ENCODE results near the gene TEX44. TPM values are rescaled to one million over a fixed set of nuclear protein-coding genes. Genes with fewer than 3 reads are reported as not detected.
A peak's percentile ranks its signal among the peaks of the same experiment; 100 is the strongest.

TEX44 gene
- total RNA-seq, 4 donors from 2014 or later: not detected

DNA sequence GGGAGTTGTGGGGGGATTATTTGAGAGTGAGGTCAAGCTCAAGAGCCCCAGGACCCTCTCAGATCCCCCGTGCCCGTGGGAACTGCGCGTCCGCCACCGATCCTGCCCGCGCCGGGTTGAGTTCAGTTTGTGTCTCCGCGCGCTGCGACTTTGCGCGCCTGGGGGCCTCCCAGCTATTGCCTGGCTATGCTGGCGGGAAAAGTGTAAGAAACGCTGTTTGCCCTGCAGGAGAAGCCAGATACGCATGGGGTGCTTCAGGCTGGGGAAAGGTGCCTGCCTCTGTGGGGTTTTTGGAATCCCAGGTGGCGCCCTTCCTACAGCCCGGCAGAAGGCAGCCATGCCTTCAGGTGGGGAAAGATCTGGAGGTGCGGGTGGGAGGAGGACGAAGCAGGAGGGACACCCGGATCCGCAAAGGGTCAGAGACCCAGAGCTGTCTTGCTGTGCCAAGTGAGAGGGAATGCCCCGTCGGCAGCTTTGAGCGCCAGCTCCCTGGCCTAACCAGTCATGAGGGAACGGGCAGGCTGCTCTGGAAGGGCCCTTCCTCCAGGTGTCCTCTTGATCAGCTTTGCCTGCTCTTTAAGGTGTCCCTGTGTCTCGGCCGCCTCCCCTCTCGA is 22.5 kb downstream of the TEX44 start:
- WGBS: 15% methylated on average over 31 of the region's 31 CpGs
- Histone ChIP-seq H3K4me1 (peaks cover 71% of the 10 kb centered on the region), H3K4me3 (peak overlapping the region; percentile 49), H3K9me3 (no peaks in the 10 kb centered on the region), H3K27me3 (no peaks in the 10 kb centered on the region), H3K27ac (peak overlapping the region; percentile 98), H3K36me3 (no peaks in the 10 kb centered on the region)
- no peak for DNase-seq (ENCODE audit: low spot score in 2 of 2)
- TF ChIP-seq EP300 (IDR thresholded peaks at IDR 0.05): no peak
- TF ChIP-seq, protein P1, sequence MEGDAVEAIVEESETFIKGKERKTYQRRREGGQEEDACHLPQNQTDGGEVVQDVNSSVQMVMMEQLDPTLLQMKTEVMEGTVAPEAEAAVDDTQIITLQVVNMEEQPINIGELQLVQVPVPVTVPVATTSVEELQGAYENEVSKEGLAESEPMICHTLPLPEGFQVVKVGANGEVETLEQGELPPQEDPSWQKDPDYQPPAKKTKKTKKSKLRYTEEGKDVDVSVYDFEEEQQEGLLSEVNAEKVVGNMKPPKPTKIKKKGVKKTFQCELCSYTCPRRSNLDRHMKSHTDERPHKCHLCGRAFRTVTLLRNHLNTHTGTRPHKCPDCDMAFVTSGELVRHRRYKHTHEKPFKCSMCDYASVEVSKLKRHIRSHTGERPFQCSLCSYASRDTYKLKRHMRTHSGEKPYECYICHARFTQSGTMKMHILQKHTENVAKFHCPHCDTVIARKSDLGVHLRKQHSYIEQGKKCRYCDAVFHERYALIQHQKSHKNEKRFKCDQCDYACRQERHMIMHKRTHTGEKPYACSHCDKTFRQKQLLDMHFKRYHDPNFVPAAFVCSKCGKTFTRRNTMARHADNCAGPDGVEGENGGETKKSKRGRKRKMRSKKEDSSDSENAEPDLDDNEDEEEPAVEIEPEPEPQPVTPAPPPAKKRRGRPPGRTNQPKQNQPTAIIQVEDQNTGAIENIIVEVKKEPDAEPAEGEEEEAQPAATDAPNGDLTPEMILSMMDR (IDR thresholded peaks at IDR 0.05): no peak
- TF ChIP-seq POLR2AphosphoS5 (IDR thresholded peaks at IDR 0.05): no peak
- TF ChIP-seq POLR2A (IDR thresholded peaks at IDR 0.05): no peak

DNA sequence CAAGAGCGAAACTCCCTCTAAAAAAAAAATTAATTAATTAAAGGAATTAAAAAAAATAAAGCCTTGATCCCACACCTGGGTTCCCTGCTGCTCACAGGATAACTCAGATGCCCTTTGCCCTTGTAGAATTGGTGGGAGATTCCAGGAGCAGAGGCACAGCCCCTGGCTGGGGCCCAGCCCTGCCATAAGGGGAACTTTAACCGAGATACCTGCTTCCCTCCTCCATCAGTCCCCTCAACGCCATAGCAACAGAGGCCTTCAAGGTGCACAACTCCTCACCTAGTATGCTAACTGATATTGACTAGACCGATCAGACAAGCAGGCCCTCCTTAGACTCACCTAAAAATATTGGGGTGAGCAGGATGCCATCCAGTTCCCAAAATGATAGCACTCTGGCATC is 23.6 kb downstream of the TEX44 start:
- WGBS: 95% methylated on average over 4 of the region's 4 CpGs
- H3K27me3 ChIP-seq: no peaks in the 10 kb centered on the region
- H3K4me1 ChIP-seq: peaks cover 78% of the 10 kb centered on the region
- no peaks in the 10 kb centered on the region for H3K9me3 ChIP-seq
- H3K27ac ChIP-seq: no peak overlapping the region
- no peaks in the 10 kb centered on the region for H3K36me3 ChIP-seq
- no peak overlapping the region for H3K4me3 ChIP-seq
- no peak for DNase-seq (ENCODE audit: low spot score in 2 of 2)
- TF ChIP-seq POLR2AphosphoS5 (IDR thresholded peaks at IDR 0.05) (no peak), EP300 (IDR thresholded peaks at IDR 0.05) (no peak), POLR2A (IDR thresholded peaks at IDR 0.05) (no peak)
- TF ChIP-seq, protein P1 (IDR thresholded peaks at IDR 0.05): no peak

DNA sequence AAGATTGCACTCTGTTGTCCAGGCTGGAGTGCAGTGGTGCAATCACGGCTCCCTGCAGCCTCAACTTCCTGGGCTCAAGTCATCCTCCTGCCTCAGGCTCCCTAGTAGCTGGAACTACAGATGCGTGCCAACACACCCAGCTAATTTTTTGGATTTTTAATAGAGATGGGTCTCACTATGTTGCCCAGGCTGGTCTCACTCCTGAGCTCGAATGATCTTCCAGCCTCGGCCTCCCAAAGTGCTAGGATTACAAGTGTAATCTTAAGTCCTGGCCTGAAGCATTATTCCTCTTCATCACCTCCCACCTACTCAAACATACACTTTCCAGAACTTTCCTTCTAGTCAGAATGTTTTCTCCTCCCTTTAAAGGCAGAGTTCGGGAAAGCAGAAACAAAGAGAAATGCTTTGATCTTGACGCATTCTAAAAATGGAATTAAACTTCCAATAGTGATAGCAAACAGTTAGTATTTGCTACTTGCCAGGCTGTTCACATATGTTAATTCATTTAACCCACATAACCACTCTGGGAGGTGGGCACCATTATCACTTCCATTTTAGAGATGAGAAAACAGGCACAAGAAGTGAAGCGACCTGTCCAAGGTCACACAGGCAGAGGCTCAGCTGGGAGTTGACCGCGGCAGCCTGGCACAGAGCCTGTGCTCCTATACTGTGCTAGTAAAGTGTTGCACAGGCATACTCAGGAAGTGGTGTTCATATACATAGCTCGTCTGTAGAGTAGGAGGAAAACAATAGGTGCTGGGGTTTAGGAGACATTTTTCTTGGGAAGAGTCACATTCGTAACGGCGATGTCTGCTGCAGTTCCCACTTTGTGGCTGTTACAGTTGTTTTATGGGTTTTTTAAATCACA is 24.6 kb downstream of the TEX44 start:
- Histone ChIP-seq H3K9me3 (no peaks in the 10 kb centered on the region), H3K36me3 (no peaks in the 10 kb centered on the region), H3K4me1 (peaks cover 78% of the 10 kb centered on the region), H3K27ac (peak overlapping the region; percentile 19), H3K27me3 (no peaks in the 10 kb centered on the region), H3K4me3 (no peak overlapping the region)
- WGBS: 54% methylated on average over 13 of the region's 13 CpGs
- no peak for DNase-seq (ENCODE audit: low spot score in 2 of 2)
- TF ChIP-seq, protein P1 (IDR thresholded peaks at IDR 0.05): no peak
- TF ChIP-seq POLR2AphosphoS5 (IDR thresholded peaks at IDR 0.05): no peak
- TF ChIP-seq EP300 (IDR thresholded peaks at IDR 0.05): no peak
- TF ChIP-seq POLR2A (IDR thresholded peaks at IDR 0.05): no peak

DNA sequence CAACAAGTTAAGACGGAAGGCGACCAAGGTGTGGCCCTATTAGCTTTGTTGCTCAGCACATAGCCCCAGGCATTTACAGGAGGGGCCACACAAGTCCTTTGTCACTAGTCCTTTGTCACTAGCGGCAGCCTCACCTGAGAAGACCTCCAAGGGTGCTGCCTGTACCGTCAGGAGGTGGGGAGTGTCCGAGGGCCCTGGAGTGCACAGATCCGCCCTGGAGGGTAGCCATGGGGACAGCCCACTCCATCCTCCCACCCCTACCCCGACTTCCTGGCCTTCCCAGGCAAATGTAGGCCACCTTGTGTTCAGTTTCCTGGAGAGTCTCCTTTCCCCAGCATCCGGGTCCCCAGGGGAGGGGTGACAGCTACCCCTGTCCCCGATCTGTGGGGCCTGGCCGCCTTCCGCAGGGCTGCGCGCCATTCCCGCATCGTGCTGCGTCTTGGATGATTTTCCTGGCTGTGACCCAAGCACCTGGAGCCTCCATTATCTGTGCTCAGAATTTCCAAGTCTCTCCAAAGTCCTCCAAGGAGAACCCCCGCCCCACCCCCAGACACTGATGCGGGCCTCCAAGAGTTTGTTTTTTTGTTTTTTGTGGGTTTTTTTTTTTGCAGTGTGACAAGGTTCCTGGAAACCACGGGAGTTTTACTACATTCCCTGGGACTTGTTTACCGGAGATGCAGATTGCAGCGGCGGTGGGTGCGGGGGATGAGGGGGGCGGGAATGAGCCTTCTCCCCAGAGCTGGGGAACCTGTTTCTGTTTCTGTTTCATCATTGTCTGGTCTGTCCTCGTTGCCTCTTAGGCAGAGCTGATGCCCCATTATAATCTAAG is 28.6 kb downstream of the TEX44 start:
- H3K4me1 ChIP-seq: peaks cover 52% of the 10 kb centered on the region
- DNase-seq (ENCODE audit: low spot score in 2 of 2): no peak
- no peaks in the 10 kb centered on the region for H3K36me3 ChIP-seq
- no peaks in the 10 kb centered on the region for H3K27me3 ChIP-seq
- 21% methylated on average over 21 of the region's 25 CpGs for WGBS
- TF ChIP-seq POLR2A (IDR thresholded peaks at IDR 0.05) (no peak), POLR2AphosphoS5 (IDR thresholded peaks at IDR 0.05) (peak in 1 of 3 donors; percentile 15)
- H3K4me3 ChIP-seq: peak overlapping the region; percentile 26
- H3K9me3 ChIP-seq: no peaks in the 10 kb centered on the region
- H3K27ac ChIP-seq: peak overlapping the region; percentile 94

DNA sequence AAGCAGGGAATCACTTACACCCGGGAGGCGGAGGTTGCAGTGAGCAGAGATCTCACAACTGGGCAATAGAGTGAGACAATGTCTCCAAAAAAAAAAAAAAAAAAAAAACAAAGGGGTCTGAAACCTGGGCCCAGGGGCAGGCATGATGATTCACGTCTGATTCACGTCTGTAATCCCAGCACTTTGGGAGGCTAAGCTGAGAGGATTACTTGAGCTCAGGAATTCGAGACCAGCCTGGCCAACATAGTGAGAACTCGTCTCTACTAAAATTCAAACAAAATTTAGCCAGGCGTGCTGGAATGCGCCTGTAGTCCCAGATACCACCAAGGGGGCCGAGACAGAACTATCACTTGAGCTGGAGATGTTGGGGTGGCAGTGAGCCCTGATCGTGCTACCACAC is 30.3 kb downstream of the TEX44 start:
- no peak overlapping the region for H3K27ac ChIP-seq
- no peaks in the 10 kb centered on the region for H3K9me3 ChIP-seq
- no peak for TF ChIP-seq POLR2A (IDR thresholded peaks at IDR 0.05)
- no peak for TF ChIP-seq EP300 (IDR thresholded peaks at IDR 0.05)
- no peak for TF ChIP-seq POLR2AphosphoS5 (IDR thresholded peaks at IDR 0.05)
- TF ChIP-seq, protein P1 (IDR thresholded peaks at IDR 0.05): no peak
- no peak overlapping the region for H3K4me3 ChIP-seq
- peaks cover 58% of the 10 kb centered on the region for H3K4me1 ChIP-seq
- WGBS: 92% methylated on average over 10 of the region's 10 CpGs
- no peak for DNase-seq (ENCODE audit: low spot score in 2 of 2)
- no peaks in the 10 kb centered on the region for H3K27me3 ChIP-seq
- no peaks in the 10 kb centered on the region for H3K36me3 ChIP-seq

Measured in suprapubic skin (tissue), 4 donors.